IPS-NIHi7 (cell line): ENCODE data around the gene FAM3D.
"Not testable (repeated sequence)": the region's sequence is repeated elsewhere in the genome, so short reads cannot be mapped to it uniquely, and the experiment has no call there.

ENCODE experiments used
- DNase-seq: peaks from one replicate; pipeline ENCODE4 v3.0.0; 2012; ENCODE audit warnings: mixed read lengths; ENCODE audit errors: extremely low spot score

Gene FAM3D

DNA sequence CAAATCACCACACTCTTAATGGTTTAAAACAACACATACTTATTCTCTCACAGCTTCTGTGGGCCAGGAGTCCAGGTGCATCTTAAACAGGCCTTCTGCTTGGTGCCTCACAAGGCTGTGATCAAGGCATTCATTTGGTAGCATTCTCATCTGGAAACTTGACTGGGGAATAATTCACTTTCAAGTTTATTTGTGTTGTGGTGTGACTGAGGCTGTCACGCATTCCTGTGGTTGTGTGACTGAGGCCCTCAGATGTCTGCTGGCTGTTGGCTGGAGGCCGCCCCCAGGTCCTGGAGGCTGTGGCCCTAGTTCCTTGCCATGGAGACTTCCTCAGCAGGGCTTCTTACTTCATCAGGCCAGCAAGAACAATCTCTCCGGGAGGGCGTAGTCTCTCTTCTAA lies 16.9 kb upstream of the FAM3D start:
- no peak for DNase-seq

DNA sequence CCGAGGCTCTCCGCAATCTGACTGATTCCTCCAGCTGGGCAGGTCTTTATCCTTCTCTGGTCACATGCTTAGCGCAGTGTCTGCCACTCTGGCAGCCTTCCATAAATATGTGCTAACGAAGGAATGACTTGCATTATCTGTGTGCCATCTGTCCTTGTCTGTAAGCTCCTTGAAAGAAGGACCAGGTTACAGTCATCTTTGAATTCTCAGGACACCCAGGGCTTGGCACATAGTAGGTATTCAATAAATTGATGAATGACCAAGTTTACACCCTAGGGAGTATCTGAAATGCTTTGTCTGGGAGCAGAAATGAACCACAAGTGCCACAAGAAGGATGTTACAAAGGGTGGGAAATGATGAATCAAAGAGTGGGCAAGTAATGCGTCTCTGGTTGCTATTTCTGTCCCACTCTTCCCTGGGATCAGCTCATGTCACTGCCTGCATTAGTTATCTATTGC lies 16.5 kb upstream of the FAM3D start:
- no peak for DNase-seq

DNA sequence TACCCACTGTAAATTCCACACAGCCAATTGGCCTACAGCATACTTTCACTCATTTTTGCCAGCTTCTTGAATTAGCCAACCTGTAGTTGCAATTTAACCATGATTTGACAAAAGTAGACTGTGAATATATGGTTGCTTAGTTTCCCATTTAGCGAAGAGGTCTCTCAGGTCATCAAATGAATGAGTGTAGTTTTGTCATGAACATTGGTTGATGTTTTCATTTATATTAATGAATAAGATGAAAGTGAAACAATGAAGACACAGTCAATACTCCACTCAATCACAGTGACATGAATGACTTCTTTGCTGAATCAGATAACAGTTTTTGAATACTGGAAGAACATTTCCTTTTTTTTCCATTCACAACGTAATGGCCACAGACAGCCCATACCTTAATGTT lies 15.3 kb upstream of the FAM3D start:
- no peak for DNase-seq

DNA sequence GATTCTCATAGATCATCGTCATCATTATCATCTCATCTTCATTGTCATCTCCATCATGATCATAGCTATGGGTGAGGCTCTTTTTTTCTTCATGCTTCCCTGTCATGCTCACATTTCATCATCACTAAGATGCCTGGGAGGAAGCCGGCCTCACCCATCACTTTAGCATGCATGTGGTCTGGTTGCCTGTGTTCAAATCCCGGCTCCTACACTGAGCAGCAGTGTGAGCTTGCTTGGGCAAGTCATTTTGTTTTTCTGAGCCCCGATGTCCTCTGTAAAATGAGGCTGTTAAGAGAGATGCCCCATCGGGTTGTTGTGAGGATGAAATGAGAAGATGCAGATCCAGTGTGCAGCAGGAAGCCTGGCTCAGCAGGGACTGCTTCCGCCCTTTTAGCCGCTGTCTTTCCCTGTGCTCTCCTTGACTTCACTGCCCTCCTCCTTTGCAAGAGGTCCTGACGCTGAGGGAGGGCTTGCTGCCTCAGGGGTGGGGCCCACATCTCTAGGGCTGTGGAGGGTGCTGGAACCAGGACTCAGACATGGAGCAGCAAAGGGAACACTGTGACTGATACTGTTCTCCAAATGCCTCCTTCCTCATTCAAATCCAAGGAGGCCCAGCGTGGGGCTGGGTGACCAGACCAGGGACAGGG lies 14.4 kb upstream of the FAM3D start:
- DNase-seq: no peak

DNA sequence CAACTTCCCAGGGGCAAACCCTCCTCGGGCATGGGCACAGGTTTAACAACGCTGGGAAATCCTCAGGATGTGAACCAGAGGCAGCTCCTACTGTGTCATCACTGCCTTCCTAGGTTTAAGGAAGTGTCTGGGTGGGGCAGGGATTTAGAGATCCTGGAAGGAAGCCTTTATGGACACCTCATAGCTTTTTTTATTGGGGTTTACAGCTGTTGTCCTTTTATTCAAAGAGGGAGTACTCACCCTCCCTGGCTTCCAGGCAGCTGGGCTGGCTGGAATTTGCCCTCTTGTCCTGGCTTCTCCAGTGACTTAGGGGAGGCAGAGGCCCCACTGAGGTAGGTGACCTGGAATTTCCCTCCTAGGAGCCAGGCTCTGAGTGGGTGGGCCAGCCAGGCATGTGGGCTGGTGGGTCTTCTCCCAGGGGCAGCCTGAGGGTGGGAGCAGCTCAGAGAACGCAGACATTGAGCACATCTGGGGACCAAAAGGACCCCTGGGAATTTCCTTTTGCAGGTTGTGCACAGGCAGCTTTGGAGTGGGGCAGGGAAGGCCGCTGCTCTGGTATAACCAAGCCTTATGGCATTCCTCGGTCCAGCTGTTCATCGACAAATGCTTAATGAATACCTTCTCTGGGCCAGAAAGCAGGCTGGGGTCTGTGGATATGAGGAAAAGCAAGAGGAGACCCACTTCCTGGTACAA lies 13.5 kb upstream of the FAM3D start:
- DNase-seq: no peak

DNA sequence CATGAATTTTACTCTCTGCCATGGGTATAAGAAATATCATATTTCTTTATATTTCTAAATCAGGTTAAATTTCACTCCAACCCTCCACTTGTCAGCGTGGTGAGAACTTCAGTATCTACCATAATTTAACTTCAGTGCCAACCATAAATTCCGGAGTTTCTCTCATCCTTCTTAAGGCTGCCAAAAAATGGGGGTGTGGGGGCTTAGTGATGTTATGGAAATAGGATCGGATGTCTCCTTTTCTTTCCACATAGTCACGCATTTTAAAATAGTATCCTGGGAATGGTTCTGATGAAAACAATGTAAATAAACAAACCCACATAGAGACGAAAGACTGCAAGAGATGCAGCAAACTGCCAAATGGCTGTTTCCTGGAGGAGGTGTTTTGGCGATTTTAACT lies 12.9 kb upstream of the FAM3D start:
- DNase-seq: no peak

DNA sequence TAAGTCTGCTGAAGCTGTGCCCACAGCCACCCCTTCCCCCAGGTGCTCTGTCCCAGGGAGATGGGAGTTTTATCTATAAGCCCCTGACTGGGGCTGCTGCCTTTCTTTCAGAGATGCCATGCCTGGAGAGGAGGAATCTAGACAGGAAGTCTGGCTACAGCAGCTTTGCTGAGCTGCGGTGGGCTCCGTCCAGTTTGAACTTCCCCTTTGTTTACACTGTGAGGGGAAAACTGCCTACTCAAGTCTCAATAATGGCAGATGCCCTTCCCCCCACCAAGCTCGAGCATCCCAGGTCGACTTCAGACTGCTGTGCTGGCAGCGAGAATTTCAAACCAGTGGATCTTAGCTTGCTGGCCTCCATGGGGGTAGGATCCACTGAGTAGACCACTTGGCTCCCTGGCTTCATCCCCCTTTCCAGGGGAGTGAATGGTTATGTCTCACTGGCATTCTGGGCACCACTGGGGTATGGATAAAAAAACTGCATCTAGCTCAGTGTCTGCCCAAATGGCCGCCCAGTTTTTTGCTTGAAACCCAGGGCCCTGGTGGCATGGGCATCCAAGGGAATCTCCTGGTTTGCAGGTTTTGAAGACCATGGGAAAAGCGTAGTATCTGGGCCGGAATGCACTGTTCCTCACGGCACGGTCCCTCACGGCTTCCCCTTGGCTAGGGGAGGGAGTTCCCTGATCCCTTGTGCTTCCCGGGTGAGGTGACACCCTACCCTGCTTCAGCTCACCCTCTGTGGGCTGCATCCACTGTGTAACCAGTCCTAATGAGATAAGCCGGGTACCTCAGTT lies 11.8 kb upstream of the FAM3D start:
- DNase-seq: not testable (repeated sequence)

DNA sequence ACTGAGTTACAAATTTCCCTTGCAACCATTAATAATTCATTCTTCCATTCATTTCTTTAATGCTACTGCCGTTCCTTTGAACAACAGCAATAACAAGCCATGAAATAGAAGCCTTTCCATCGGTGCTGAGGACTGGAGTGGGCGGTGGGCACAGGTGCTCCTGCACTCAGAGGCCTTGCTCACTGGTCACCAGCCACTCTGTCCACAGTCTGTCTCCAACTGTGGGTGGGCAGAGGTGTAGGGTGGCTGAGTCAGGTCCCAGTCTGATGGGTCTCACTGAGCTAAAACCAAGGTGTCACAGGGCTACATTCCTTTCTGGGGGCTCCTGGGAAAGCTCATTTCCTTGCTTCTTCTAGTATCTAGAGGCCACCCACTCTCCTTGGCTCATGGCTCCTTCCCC lies 6.3 kb upstream of the FAM3D start:
- no peak for DNase-seq

DNA sequence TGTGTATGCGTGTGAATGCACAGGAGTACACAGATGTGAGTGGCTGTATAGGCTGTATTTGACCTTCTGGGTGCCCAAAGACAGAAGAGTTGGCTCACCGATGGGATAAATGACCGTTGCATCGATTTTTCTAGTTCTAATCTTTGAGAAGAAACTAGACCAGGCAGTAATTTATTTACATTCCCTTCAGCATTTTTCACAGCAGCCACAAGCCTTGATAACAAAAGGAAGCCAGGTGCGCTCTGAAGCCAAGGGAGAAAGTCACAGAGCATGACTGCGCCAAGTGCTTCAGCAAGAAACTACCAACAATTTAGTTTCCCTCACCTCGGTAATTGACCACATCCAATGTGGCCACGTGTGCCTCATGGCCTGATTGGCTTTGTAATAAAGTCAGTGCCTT lies 5.9 kb upstream of the FAM3D start:
- DNase-seq: no peak

DNA sequence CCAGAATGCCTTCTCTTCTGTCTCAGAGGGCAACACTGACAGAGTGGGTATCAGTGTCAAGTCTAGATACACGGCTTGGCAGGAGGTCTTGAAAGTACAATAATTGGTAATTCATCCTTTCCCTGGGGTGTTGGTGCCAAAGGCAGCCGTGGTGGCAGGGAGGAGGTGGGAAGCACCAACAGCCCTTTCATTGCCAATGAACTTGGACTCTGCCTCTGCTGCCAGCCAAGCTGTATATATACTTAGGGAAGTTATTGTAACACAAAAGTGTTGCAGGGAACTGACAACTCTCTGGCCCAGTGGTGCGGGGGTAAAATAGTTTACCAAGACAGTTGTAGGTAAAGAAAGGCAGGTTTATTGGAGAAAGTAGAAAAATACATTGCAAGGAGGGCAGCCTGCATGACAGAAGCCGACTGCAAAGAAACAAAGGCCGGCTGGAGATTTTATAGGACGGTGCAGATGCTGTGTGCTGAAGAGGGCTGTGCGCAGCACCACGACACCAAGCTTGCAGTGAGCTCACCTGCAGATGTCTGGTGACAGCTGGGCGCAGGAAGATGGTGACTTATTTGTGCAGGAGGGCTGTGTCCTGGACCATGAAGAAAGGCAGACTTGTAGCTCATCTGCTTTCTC lies 4.0 kb upstream of the FAM3D start:
- no peak for DNase-seq

DNA sequence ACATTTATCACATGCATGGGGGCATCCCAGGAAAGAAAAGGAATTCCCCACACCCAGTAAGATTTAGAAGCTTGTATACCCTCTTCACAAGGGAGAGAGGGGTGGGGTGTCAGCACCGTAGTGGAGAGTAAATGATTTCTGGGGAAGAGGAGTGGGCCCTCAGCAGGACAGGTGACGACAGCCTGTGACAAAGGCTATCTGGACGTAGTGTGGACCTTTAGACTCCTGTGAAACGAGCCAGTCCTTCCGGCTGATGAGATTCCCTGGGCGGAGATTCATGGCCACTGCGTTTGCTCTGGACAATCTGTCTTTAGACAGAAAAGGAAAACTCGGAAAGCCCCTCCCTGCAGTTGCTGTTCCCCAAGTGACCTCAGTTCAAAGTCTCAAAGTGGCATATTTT lies 1.7 kb upstream of the FAM3D start:
- no peak for DNase-seq

DNA sequence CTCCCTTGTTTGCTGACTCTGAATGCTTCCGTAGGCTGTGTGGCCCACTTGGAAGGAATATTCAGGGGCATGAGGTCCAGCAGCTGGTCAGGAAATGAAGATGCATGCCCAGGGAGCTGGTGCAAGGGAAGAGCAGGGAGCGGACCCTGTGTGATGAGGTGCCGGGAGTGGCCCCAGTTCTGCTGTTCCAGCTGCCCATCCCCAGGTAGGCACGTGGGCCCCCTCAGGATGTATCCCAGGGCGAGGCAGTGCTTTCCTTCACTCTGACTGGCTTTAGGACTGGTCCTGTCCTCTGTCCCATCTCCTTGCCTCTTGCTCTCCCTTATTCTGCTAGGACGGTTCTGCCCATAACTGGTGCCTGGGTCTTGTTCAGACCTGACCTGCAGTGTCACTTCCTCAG lies 1.1 kb upstream of the FAM3D start:
- no peak for DNase-seq

DNA sequence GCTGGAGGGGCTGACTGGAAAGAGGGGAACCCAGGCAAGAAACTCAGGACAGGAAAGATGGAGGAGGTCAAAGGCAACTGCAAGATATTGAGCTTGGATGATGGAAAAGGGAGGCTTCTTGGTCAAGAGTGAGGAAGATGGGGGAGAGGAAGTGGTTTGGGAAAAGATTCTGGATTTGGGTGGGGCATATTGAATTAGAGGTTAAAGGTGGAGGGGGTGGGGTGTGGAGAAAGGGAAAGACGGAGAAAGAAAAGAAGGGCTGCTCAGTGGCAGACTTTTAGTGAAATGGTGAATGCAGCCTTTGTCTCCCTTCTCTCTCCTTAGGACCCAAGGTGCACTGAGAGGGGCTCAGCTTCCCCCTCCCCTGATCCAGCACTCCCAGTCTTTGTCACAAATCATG lies 655 bp upstream of the FAM3D start:
- DNase-seq: no peak

DNA sequence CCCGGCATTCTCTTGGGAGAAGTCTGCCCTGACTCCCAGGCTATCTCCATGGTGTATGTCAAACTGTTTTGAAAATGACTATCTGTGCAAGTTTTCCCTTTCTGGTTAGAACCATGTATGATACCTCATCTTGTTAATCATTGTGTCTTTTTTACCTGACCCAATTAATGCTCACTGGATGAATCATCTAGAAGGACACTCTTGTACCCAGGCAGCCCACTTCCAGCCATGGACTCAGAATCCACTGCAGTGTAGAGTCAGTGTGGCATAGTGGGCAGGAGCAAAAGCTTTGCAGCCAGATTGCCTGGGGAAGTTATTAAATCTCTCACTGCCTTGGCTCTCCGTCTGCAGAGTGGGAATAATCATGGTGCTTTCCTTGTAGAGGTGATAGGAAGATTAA lies 1.2 kb downstream of the FAM3D start:
- no peak for DNase-seq

DNA sequence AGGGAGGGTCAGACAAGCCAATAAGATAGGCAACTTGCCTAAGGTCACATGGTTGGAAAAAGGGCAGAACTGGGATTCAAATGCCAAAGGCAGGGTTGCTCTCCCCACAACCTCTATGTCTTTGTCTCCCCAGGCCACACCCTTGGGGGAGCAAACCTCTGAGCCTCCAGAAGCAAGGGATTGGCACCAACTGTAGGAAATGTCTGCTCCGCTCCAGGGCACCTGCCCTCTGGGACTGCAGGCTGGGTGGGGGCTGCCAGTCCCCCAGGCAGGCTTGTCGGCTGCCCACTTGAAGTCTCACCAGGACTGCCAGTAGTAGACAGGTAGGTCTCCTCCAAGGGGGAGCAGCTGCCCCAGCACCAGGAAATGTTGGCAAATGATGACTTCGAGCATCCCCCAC lies 2.0 kb downstream of the FAM3D start:
- no peak for DNase-seq

DNA sequence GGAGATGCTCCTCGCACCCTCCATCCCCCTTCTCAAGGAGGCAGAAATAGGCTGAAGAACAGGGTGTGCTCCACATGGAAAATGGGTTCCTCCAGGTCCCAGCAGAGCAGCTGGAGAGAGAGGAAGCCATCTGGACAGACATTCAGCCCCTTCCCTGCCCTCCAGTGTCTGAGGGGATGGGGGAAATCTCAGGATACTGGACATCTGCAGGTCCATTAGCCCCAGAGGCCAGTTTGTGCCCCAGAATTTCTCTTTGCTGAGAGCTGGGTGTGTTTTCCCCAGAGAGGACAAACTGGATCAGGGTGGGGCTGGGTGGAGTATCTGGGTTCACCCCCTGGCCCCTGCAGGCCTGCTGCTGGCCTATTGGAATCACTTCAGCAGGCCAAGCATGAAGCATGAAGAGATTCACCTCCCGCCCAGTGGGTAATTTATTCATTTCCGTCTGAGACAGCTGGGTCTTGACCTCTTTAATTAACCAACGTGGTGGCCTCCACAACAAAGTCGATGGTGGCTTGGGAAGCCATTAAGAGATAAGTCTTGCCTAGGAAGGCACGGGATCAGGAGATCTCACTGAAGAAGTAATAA lies 4.6 kb downstream of the FAM3D start:
- no peak for DNase-seq

DNA sequence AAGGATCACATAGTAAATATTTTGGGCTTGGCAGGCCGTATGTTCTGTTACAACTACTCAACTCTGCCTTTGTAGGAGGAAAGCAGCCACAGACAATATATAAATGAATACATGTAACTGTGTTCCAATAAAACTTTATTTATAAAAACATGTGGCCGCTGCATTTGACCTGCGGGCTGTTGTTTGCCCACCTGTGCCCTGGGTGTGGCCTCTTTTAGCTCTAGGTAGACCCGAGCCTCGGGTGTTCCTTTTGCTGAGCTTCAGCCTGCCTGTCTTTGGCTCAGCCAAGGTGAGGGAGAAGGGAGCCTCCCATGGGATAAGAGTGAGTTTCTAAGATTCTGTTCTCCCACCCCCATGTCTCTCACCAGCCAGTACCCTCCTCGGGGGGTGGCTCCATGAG lies 5.6 kb downstream of the FAM3D start:
- no peak for DNase-seq

DNA sequence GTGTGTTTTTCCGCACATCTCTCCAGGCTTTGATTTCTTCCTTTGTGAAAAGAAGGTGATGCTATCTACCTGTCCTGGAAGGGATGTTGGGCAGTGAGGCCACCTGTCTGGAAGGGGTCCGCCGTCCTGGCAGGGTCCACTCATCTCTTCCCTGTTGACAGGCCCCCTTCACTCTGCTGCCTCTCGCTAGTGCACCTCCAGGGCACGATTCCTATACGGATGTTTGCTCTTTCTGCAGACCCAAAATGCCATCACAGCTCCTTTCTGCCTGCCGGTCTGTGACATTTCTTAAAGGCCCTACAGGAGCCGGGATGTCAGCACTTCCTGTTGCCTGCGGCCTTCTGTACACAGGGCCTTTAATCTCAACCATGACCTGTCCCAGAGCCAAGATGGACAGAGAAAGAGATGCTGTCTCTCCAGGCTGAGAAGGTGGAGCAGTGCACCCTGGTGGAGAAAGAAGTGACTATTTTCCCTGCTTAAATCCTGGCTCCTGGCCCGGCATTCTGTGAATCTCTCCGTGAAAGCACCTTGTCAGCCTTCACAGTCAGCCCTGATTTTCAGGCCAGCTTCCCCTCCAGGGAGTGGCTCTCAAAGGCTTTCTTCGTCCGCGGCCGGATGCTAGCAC lies 7.4 kb downstream of the FAM3D start:
- DNase-seq: peak; percentile 85

DNA sequence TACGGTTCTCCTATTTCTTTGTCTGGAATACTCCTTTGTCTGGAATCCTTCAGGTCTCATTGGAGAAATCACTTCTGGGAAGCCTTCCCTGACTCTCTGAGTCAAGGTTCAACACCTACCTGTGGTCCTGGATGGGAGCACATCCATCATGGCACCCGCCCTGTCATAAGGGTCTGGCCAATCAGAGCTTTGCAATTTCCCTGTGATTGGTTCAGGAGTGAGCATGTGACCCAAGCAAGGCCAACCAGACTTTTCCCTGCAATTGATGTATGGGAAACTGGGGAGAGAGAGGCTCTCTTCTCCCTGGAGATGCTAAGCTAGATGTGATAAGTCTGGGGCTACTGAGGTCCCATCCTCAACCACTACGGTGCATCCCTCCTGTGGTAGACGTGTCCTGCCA lies 8.1 kb downstream of the FAM3D start:
- DNase-seq: no peak

DNA sequence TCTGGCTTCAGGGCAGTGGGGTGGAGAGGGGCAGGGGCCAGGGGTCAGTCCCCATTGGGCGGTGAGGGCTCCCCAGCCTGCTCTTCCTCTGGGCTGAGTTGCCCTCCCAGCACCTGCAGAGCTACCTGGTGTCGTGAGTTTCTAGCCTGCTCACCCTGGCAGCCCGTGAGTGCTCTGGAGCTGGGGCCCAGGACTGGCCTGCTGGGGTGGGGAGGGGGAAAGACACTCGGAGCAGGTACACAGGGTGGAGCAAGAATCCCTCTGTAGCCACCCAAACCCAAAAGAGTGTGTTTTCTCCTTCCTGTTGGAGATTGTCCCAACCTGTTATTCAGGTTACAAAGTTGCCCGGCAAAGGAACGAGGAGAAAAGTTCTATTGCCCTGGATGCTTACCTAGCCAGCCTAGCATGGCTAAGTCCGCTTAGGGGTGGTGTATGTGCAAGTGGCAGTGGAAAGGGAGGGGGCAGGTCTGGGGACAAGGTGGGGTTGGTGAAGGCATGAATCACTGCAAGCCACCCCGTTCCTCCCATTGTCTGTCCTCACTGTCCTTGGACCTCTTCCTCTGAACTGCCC lies 8.9 kb downstream of the FAM3D start:
- DNase-seq: no peak

DNA sequence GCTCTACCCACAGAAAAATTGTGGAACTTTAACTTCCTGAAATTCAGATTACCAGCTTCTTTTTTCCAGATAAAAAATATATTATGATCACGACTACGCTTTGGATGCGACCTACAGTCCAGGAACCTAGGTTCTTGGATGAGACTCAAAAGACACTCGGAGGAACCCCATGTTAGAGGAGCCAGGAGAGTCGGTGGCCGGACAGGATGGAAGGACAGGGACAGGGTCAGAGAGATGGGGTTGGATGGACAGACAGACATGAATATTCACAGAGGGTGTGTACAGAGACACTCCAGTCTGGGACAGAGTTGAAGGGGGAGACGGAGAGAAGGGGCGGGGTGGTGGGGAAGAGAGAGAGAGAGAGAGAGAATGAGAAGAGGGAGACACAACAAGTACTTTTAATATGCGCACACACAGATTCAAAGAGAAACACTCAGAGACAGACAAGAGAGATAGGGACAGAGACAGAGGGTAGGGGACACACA lies 9.5 kb downstream of the FAM3D start:
- no peak for DNase-seq
